HCT116 (cell line): Measurements from ENCODE around the gene TMC6. TPM values are rescaled to one million over a fixed set of nuclear protein-coding genes. Genes with fewer than 3 reads are reported as not detected.

Source experiments
- ATAC-seq: fragments of 200-7000 bp; cut with Tn5 transposase; 2 replicates; pipeline ENCODE4 v1.9.1; 2020; ENCODE audit warnings: mild to moderate bottlenecking, moderate library complexity
- BruUV-seq: library from RNA; stranded (reverse); fragments of 400-500 nt; replicated peaks from 2 replicates; lab custom pipeline; 2021; lab: Mats Ljungman, UMichigan
- CTCF ChIA-PET: fragments of 300-600 bp; sonication (Branson Sonifier 250); formaldehyde crosslinking; loops from one replicate; lab custom pipeline; 2021; ENCODE audit warnings: antibody characterized with exemption; lab: Charles Lee
- POLR2A ChIA-PET: fragments of 300-600, 350-600 bp; sonication (Branson Sonifier 250); formaldehyde crosslinking; loops from one replicate; lab custom pipeline; 2021; ENCODE audit warnings: antibody characterized with exemption; lab: Charles Lee
- RAD21 ChIA-PET, 2 experiments: fragments of 300-600 bp; sonication (Branson Sonifier 250); formaldehyde crosslinking; loops; one replicate each; lab custom pipeline; 2023; ENCODE audit warnings: low total read pairs in 2 of 2; ENCODE audit not compliant: uncharacterized antibody in 2 of 2, unreplicated experiment in 2 of 2, low non-redundant PET in 1 of 2; lab: Charles Lee
- DNase-seq: peaks from one replicate; pipeline ENCODE4 v3.0.0-alpha.2; 2010; ENCODE audit warnings: low read depth, low spot score
- H2AFZ ChIP-seq: fragments of 200-600 bp; shearing (Covaris generic), sonication (generic); 2 replicates; pipeline ENCODE4 v1.6.1; 2017; ENCODE audit warnings: low read depth, mixed run types, mixed read lengths, antibody characterized with exemption, low read length; ENCODE audit not compliant: poor library complexity, severe bottlenecking
- H3K27ac ChIP-seq: 2 replicates; pipeline ENCODE4 v1.5.1; 2012; ENCODE audit warnings: low read depth, low read length
- H3K27me3 ChIP-seq: fragments of 200-600 bp; sonication (generic); 2 replicates; pipeline ENCODE4 v1.6.1; 2016; ENCODE audit warnings: mixed run types, low read length, mixed read lengths; ENCODE audit not compliant: insufficient read depth
- H3K36me3 ChIP-seq, 2 experiments: fragments of 200-500 bp in 1 of 2; fragments of 200-600 bp in 1 of 2; sonication (Bioruptor generic) in 1 of 2; sonication (generic) in 1 of 2; 2 replicates each; pipeline versions ENCODE4 v1.5.1 to v1.6.1; 2014 to 2016; ENCODE audit warnings: low read length in 2 of 2, inconsistent platforms in 1 of 2, mixed read lengths in 1 of 2, mixed run types in 1 of 2; ENCODE audit not compliant: insufficient read depth in 2 of 2, control insufficient read depth in 1 of 2
- H3K4me1 ChIP-seq, 2 experiments: fragments of 200-600 bp in 1 of 2; sonication (generic) in 1 of 2; 2 replicates each; pipeline versions ENCODE4 v1.5.1 to v1.6.1; 2012 to 2017; ENCODE audit warnings: low read length in 2 of 2, inconsistent platforms in 1 of 2, mild to moderate bottlenecking in 1 of 2, mixed read lengths in 1 of 2, mixed run types in 1 of 2, moderate library complexity in 1 of 2; ENCODE audit not compliant: insufficient read depth in 2 of 2, control insufficient read depth in 1 of 2
- H3K4me2 ChIP-seq: fragments of 200-600 bp; sonication (generic); 2 replicates; pipeline ENCODE4 v1.6.1; 2017; ENCODE audit warnings: mixed run types, low read length, mixed read lengths
- H3K4me3 ChIP-seq, 2 experiments: fragments of 200-600 bp in 1 of 2; sonication (generic) in 1 of 2; replicated peaks in 1 of 2; 2 replicates each; pipeline ENCODE4 v1.5.1; 2011 to 2016; ENCODE audit warnings: low read length in 2 of 2, control low read depth in 1 of 2, low read depth in 1 of 2, mild to moderate bottlenecking in 1 of 2, mixed read lengths in 1 of 2, mixed run types in 1 of 2
- H3K79me2 ChIP-seq: fragments of 200-600 bp; sonication (generic); 2 replicates; pipeline ENCODE4 v1.6.1; 2017; ENCODE audit warnings: mild to moderate bottlenecking, mixed run types, low read length, moderate library complexity, mixed read lengths; ENCODE audit not compliant: insufficient read depth
- H3K9ac ChIP-seq: fragments of 200-600 bp; sonication (generic); 2 replicates; pipeline ENCODE4 v1.6.1; 2016; ENCODE audit warnings: low read length, mixed read lengths
- H3K9me2 ChIP-seq: fragments of 200-600 bp; sonication (generic), shearing (Covaris generic); 2 replicates; pipeline ENCODE4 v1.6.1; 2017; ENCODE audit warnings: mixed run types, mild to moderate bottlenecking, moderate library complexity; ENCODE audit not compliant: insufficient read depth
- H3K9me3 ChIP-seq, 2 experiments: fragments of 200-500 bp in 1 of 2; fragments of 200-600 bp in 1 of 2; sonication (Bioruptor generic) in 1 of 2; sonication (generic) in 1 of 2; 2 replicates each; pipeline ENCODE4 v1.6.1; 2014 to 2017; ENCODE audit warnings: low read length in 2 of 2, mixed read lengths in 2 of 2, inconsistent platforms in 1 of 2, low read depth in 1 of 2, mild to moderate bottlenecking in 1 of 2, mixed run types in 1 of 2, moderate library complexity in 1 of 2; ENCODE audit not compliant: control insufficient read depth in 1 of 2, insufficient read depth in 1 of 2
- H4K20me1 ChIP-seq: fragments of 200-600 bp; sonication (generic), shearing (Covaris generic); 2 replicates; pipeline ENCODE4 v1.6.1; 2017; ENCODE audit warnings: mixed run types, mild to moderate bottlenecking, moderate library complexity; ENCODE audit not compliant: insufficient read depth
- CEBPB ChIP-seq: IDR thresholded peaks from 2 replicates; pipeline ENCODE4 v1.6.1; 2012; ENCODE audit warnings: low read depth
- EGR1 ChIP-seq: IDR thresholded peaks from 2 replicates; pipeline ENCODE4 v1.6.1; 2012; ENCODE audit warnings: low read depth
- ELF1 ChIP-seq: IDR thresholded peaks from 2 replicates; pipeline ENCODE4 v1.6.1; 2012; ENCODE audit warnings: low read depth, borderline replicate concordance
- EZH2 ChIP-seq: fragments of 200-600 bp; sonication (generic); IDR thresholded peaks from 2 replicates; pipeline ENCODE4 v1.6.1; 2017; ENCODE audit warnings: antibody characterized with exemption, mixed run types
- JUND ChIP-seq: IDR thresholded peaks from 2 replicates; pipeline ENCODE4 v1.6.1; 2012
- POLR2AphosphoS5 ChIP-seq: IDR thresholded peaks from 2 replicates; pipeline ENCODE4 v1.6.1; 2011; ENCODE audit warnings: mild to moderate bottlenecking, low read depth, low read length, moderate library complexity
- RAD21 ChIP-seq: IDR thresholded peaks from 2 replicates; pipeline ENCODE4 v1.6.1; 2012; ENCODE audit warnings: low read depth, mild to moderate bottlenecking
- SP1 ChIP-seq: IDR thresholded peaks from 2 replicates; pipeline ENCODE4 v1.6.1; 2012; ENCODE audit warnings: low read depth
- SRF ChIP-seq: IDR thresholded peaks from 2 replicates; pipeline ENCODE4 v1.6.1; 2012; ENCODE audit warnings: low read depth
- TCF7L2 ChIP-seq: IDR thresholded peaks from 2 replicates; pipeline ENCODE4 v1.7.0; 2011; ENCODE audit warnings: borderline replicate concordance, inconsistent platforms; ENCODE audit not compliant: insufficient read depth, insufficient read length; ENCODE audit errors: extremely low read depth
- YY1 ChIP-seq: IDR thresholded peaks from 2 replicates; pipeline ENCODE4 v1.6.1; 2011; ENCODE audit warnings: low read length, low read depth, moderate library complexity, mild to moderate bottlenecking; ENCODE audit not compliant: insufficient replicate concordance; ENCODE audit errors: extremely low read depth
- ZFX ChIP-seq: fragments of 450-650 bp; IDR thresholded peaks from 2 replicates; pipeline ENCODE4 v1.6.1; 2017
- ZNF274 ChIP-seq: fragments of 200-500 bp; sonication (Bioruptor generic); IDR thresholded peaks from 2 replicates; pipeline ENCODE4 v1.6.1; 2014; ENCODE audit warnings: mild to moderate bottlenecking, low read depth, low read length, inconsistent platforms
- intact Hi-C: fragments of 100-400 bp; cut with micrococcal nuclease; formaldehyde crosslinking; loops from 2 replicates; pipeline ENCODE4 v1.10.0; 2022
- total RNA-seq: library from RNA; stranded (reverse); gene quantifications from one replicate; pipeline ENCODE4 v1.2.1, GENCODE V29; 2021; ENCODE audit not compliant: unreplicated experiment
- TF ChIP-seq, protein P1 (sequence below): IDR thresholded peaks from 2 replicates; pipeline ENCODE4 v1.6.1; 2012

The TMC6 gene
- total RNA-seq, 1 experiment from 2014 or later: 142 TPM

- ChIA-PET CTCF (no interaction called here), POLR2A (no interaction called here), RAD21 (no interaction called here)
- Histone ChIP-seq H3K4me2 (no peak overlapping the region), H3K9me3 (no peaks in the 10 kb centered on the region), H3K27ac (no peak overlapping the region; the same call in 1 of the 2 replicates), H3K36me3 (peaks cover 5 to 27% of the 10 kb centered on the region in 2 experiments; a peak in 3 of 4 replicates), H4K20me1 (no peaks in the 10 kb centered on the region), H3K4me3 (no peak overlapping the region), H2AFZ (no peak overlapping the region), H3K4me1 (peaks cover 8 to 21% of the 10 kb centered on the region in 2 experiments; a peak in 3 of 4 replicates), H3K9ac (no peak overlapping the region), H3K9me2 (no peaks in the 10 kb centered on the region), H3K27me3 (no peaks in the 10 kb centered on the region), H3K79me2 (peaks cover 17% of the 10 kb centered on the region; the same call in 1 of the 2 replicates)
- TF ChIP-seq TCF7L2: no peak
- no peak for DNase-seq
- intact Hi-C loops: no loop called here
- no peak for ATAC-seq
- BruUV-seq: no TSS peak
Measured at GRCh38 chr17:78124081-78124835, 4.3 kb downstream of the TMC6 start.

DNA sequence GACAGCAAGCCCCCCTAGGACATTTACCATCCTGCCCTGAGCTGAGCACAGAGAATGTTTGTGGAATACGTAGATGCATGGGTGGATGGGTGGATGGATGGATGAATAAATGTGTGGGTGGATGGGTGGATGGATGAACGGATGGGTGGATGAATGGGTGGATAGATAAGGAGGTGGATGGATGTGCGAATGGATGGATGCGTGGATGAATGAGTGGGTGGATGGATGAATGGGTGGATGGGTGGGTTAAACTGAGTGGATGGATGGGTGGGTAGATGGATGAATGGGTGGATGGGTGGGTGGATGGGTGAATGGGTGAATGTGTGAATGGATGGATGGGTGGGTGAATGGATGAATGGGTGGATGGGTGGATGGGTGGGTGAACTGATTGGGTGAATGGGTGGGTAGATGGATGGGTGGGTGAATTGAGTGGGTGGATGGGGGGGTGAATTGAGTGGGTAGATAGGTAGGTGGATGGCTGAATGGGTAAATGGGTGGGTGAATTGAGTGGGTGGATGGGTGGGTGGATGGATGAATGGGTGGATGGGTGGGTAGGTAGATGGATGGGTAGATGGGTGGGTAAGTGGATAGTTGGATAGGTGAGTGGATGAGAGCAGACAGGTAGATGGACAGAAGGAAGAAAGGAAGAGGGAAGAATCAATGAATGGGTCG is 5.2 kb downstream of the TMC6 start:
- TF ChIP-seq YY1 (no peak), ZNF274 (no peak), SP1 (no peak), RAD21 (no peak), POLR2AphosphoS5 (no peak), TCF7L2 (no peak), EGR1 (no peak), SRF (no peak), ELF1 (no peak), EZH2 (no peak), CEBPB (no peak), JUND (no peak), ZFX (no peak)
- TF ChIP-seq, protein P1, sequence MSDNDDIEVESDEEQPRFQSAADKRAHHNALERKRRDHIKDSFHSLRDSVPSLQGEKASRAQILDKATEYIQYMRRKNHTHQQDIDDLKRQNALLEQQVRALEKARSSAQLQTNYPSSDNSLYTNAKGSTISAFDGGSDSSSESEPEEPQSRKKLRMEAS: no peak
- Histone ChIP-seq H3K27ac (no peak overlapping the region), H3K4me2 (no peak overlapping the region), H4K20me1 (no peaks in the 10 kb centered on the region), H3K9me2 (no peaks in the 10 kb centered on the region), H3K9me3 (no peaks in the 10 kb centered on the region), H3K4me1 (peaks cover 5 to 15% of the 10 kb centered on the region in 2 experiments; a peak in 3 of 4 replicates), H3K4me3 (no peak overlapping the region), H3K27me3 (no peaks in the 10 kb centered on the region), H3K79me2 (peaks cover 17% of the 10 kb centered on the region; the same call in 1 of the 2 replicates), H2AFZ (no peak overlapping the region), H3K9ac (no peak overlapping the region), H3K36me3 (peaks cover 5 to 27% of the 10 kb centered on the region in 2 experiments; a peak in 3 of 4 replicates)
- ATAC-seq (no peak), DNase-seq (no peak)
- ChIA-PET RAD21 (no interaction called here), CTCF (no interaction called here), POLR2A (no interaction called here)
- intact Hi-C loops: no loop called here
- no TSS peak for BruUV-seq
